Spleen (tissue), 11 donors: ENCODE data around the gene ELSPBP1. TPM values are rescaled to one million over a fixed set of nuclear protein-coding genes. Genes with fewer than 3 reads are reported as not detected.
"Not testable (repeated sequence)": the region's sequence is repeated elsewhere in the genome, so short reads cannot be mapped to it uniquely, and the experiment has no call there.

Experiments used
- DNase-seq: peaks from one replicate; pipeline ENCODE4 v3.0.0-alpha.2; 2020
- H3K27ac ChIP-seq, 8 donors: fragments of 200-600 bp; sonication (generic) in 7 of 8; 1 replicate in 4 of 8; 2 replicates in 4 of 8; pipeline versions ENCODE4 v1.5.0 to v1.8.0; 2016 to 2021; ENCODE audit warnings: inconsistent platforms in 4 of 8, mild to moderate bottlenecking in 4 of 8, moderate library complexity in 1 of 8
- H3K27me3 ChIP-seq, 7 donors: fragments of 200-600 bp; sonication (generic) in 6 of 7; replicated peaks in 1 of 7; 1 replicate in 4 of 7; 2 replicates in 3 of 7; pipeline versions ENCODE4 v1.5.0 to v1.8.0; 2016 to 2021; ENCODE audit warnings: inconsistent platforms in 3 of 7, mild to moderate bottlenecking in 1 of 7
- H3K36me3 ChIP-seq, 6 donors: fragments of 200-600 bp; sonication (generic) in 5 of 6; 1 replicate in 4 of 6; 2 replicates in 2 of 6; pipeline versions ENCODE4 v1.5.0 to v1.8.0; 2016 to 2021; ENCODE audit warnings: inconsistent platforms in 2 of 6
- H3K4me1 ChIP-seq, 6 donors: fragments of 200-600 bp; sonication (generic) in 5 of 6; 1 replicate in 3 of 6; 2 replicates in 3 of 6; pipeline versions ENCODE4 v1.5.0 to v1.8.0; 2016 to 2021; ENCODE audit warnings: inconsistent platforms in 3 of 6
- H3K4me3 ChIP-seq, 8 donors: fragments of 200-600 bp; sonication (generic) in 7 of 8; 1 replicate in 4 of 8; 2 replicates in 4 of 8; pipeline versions ENCODE4 v1.5.0 to v1.8.0; 2016 to 2021; ENCODE audit warnings: inconsistent platforms in 4 of 8, mild to moderate bottlenecking in 4 of 8, moderate library complexity in 2 of 8
- H3K9me3 ChIP-seq, 8 donors: fragments of 200-600 bp; sonication (generic) in 7 of 8; 1 replicate in 4 of 8; 2 replicates in 4 of 8; pipeline versions ENCODE4 v1.5.0 to v1.8.0; 2016 to 2021; ENCODE audit warnings: inconsistent platforms in 4 of 8
- CTCF ChIP-seq, 11 experiments: fragments of 200-600 bp in 7 of 11; fragments of 450-650 bp in 4 of 11; sonication (generic) in 4 of 11; IDR thresholded peaks in 8 of 11; conservative IDR thresholded peaks in 3 of 11; 1 replicate in 7 of 11; 2 replicates in 4 of 11; pipeline versions ENCODE4 v1.4.0 to v1.8.0; 2016 to 2021; ENCODE audit warnings: antibody characterized with exemption in 11 of 11, inconsistent platforms in 4 of 11, mild to moderate bottlenecking in 1 of 11
- POLR2A ChIP-seq, 3 donors: fragments of 450-650 bp; IDR thresholded peaks; one replicate each; pipeline ENCODE4 v1.5.1; 2017; ENCODE audit warnings: antibody characterized with exemption in 3 of 3, mild to moderate bottlenecking in 1 of 3
- POLR2AphosphoS5 ChIP-seq, 3 donors: sonication (generic); formaldehyde crosslinking; IDR thresholded peaks; one replicate each; pipeline ENCODE4 v1.5.1; 2017; ENCODE audit warnings: antibody characterized with exemption in 3 of 3
- WGBS, 5 donors: extraction: QIAGEN DNeasy Blood & Tissue Kit in 3 of 5; methylation state at CpG; one replicate each; pipeline versions ENCODE4 v1.1.5 to v1.1.7; 2013 to 2018; 5-methylcytosine and 5-hydroxymethylcytosine counted together
- intact Hi-C: fragments of 100-400 bp; cut with DNase I; formaldehyde crosslinking; loops from one replicate; pipeline ENCODE4 v1.15.0; 2023; ENCODE audit warnings: low total_unique reads
- polyA plus RNA-seq, 3 donors: library from polyadenylated mRNA; stranded (reverse); fragments of 200-250 nt; gene quantifications; one replicate each; pipeline ENCODE4 v1.2.1, GENCODE V29; 2013
- total RNA-seq, 7 donors: library from RNA; depleted of rRNA in 3 of 7; stranded (reverse); fragments of >200 nt in 3 of 7; fragmentation: NEBNext Ultra II Directional in 4 of 7; extraction: Animal tissue kit (Norgen Biotek cat#: 25700) in 4 of 7; gene quantifications; one replicate each; pipeline versions ENCODE4 v1.1.0 to v1.2.1, GENCODE V29; 2016 to 2021
- donor health status: healthy with polysubstance abuse.
- donor health status: DM: no; HTN: no; CAD: no; lungs with moderate emphysema.
- donor health status: DM: no; HTN: no; CAD: no.
- donor health status: Bipolar disorder and iron deficiency.
- donor health status: healthy.
- donor health status: DM: no; HTN: no; CAD: no.
- donor health status: DM: yes; HTN: yes; CAD: no.

The ELSPBP1 gene
- total and polyA plus RNA-seq, 10 donors = not detected

- no peaks in the 10 kb centered on the region for H3K4me1 ChIP-seq
- intact Hi-C loops = no loop called here
- H3K27ac ChIP-seq = no peak overlapping the region
- H3K4me3 ChIP-seq = no peak overlapping the region
- TF ChIP-seq POLR2AphosphoS5 (IDR thresholded peaks at IDR 0.05) (no peak), POLR2A (IDR thresholded peaks at IDR 0.05) (no peak), CTCF (IDR thresholded peaks at IDR 0.05 in 8 of 11, conservative IDR thresholded peaks at IDR 0.05 in 3 of 11) (no peak)
- no peaks in the 10 kb centered on the region for H3K9me3 ChIP-seq
- 57 to 64% (median 59%) methylated on average over 35 to 37 of the region's 37 CpGs for WGBS, 5 donors
- DNase-seq = no peak
- peaks cover 0 to 7% (median 0%) of the 10 kb centered on the region in 7 donors for H3K27me3 ChIP-seq
- H3K36me3 ChIP-seq = peaks cover 0 to 20% (median 10%) of the 10 kb centered on the region in 6 donors
These were observed 67.2 kb downstream of the ELSPBP1 start for GRCh38 chr19:48061401-48062344.

- Histone ChIP-seq H3K36me3 (peaks cover 0 to 32% (median 14%) of the 10 kb centered on the region in 6 donors), H3K4me3 (no peak overlapping the region), H3K4me1 (no peaks in the 10 kb centered on the region), H3K9me3 (no peaks in the 10 kb centered on the region), H3K27me3 (peaks cover 0 to 7% (median 0%) of the 10 kb centered on the region in 7 donors), H3K27ac (no peak overlapping the region)
- intact Hi-C loops = no loop called here
- WGBS, 5 donors = 84 to 90% (median 88%) methylated on average over 2 of the region's 2 CpGs
- DNase-seq = no peak
- TF ChIP-seq POLR2A (IDR thresholded peaks at IDR 0.05) (no peak), CTCF (IDR thresholded peaks at IDR 0.05 in 8 of 11, conservative IDR thresholded peaks at IDR 0.05 in 3 of 11) (no peak), POLR2AphosphoS5 (IDR thresholded peaks at IDR 0.05) (no peak)
These were observed 70.1 kb downstream of the ELSPBP1 start for GRCh38 chr19:48064509-48064908.

- H3K9me3 ChIP-seq = no peaks in the 10 kb centered on the region
- no peaks in the 10 kb centered on the region for H3K27me3 ChIP-seq
- intact Hi-C loops = no loop called here
- 67 to 83% (median 74%) methylated on average over 2 of the region's 2 CpGs for WGBS, 5 donors
- peaks cover 0 to 45% (median 30%) of the 10 kb centered on the region in 6 donors for H3K36me3 ChIP-seq
- TF ChIP-seq POLR2AphosphoS5 (IDR thresholded peaks at IDR 0.05) (no peak), POLR2A (IDR thresholded peaks at IDR 0.05) (no peak), CTCF (IDR thresholded peaks at IDR 0.05 in 8 of 11, conservative IDR thresholded peaks at IDR 0.05 in 3 of 11) (no peak)
- H3K4me3 ChIP-seq = no peak overlapping the region
- no peaks in the 10 kb centered on the region for H3K4me1 ChIP-seq
- no peak for DNase-seq
- no peak overlapping the region for H3K27ac ChIP-seq
These were observed 75.0 kb downstream of the ELSPBP1 start for GRCh38 chr19:48069435-48069834.

GRCh38 chr19:48070177-48070769 is 75.8 kb downstream of the ELSPBP1 start:
- H3K27me3 ChIP-seq, H3K9me3 ChIP-seq, H3K27ac ChIP-seq, intact Hi-C loops, H3K4me1 ChIP-seq, DNase-seq, H3K4me3 ChIP-seq: not testable (repeated sequence)
- WGBS, 5 donors = 94 to 98% (median 96%) methylated on average over 3 of the region's 3 CpGs
- H3K36me3 ChIP-seq = peaks cover 0 to 49% (median 32%) of the 10 kb centered on the region in 6 donors

Other genes starting within 250 kb of the ELSPBP1 start
- gene NOP53, start 249.1 kb upstream of the ELSPBP1 start, total RNA-seq = 100 to 1,000 TPM; 280 to 442 (median 379) TPM
- gene NOP53, start 249.1 kb upstream of the ELSPBP1 start, polyA plus RNA-seq = 100 to 1,000 TPM; 709 to 858 (median 815) TPM
- gene SELENOW, start 215.9 kb upstream of the ELSPBP1 start, total RNA-seq = 100 to 1,000 TPM; 137 to 455 (median 301) TPM
- gene SELENOW, start 215.9 kb upstream of the ELSPBP1 start, polyA plus RNA-seq = 100 to 1,000 TPM; 270 to 592 (median 358) TPM
- gene TPRX1, start 190.1 kb upstream of the ELSPBP1 start, total RNA-seq = not detected
- gene TPRX1, start 190.1 kb upstream of the ELSPBP1 start, polyA plus RNA-seq = not detected
- under 1 TPM in 1 of 7 donors, not detected in 6; 0.09 TPM for gene CRX, start 172.7 kb upstream of the ELSPBP1 start, total RNA-seq
- not detected for gene CRX, start 172.7 kb upstream of the ELSPBP1 start, polyA plus RNA-seq
- gene TPRX2, start 135.4 kb upstream of the ELSPBP1 start, total RNA-seq = not detected
- not detected for gene TPRX2, start 135.4 kb upstream of the ELSPBP1 start, polyA plus RNA-seq
- gene SULT2A1, start 108.3 kb upstream of the ELSPBP1 start, total RNA-seq = under 1 TPM in 1 of 7 donors, not detected in 6; 0.19 TPM
- not detected for gene SULT2A1, start 108.3 kb upstream of the ELSPBP1 start, polyA plus RNA-seq
- gene BSPH1, start 2.5 kb upstream of the ELSPBP1 start, total RNA-seq = not detected
- gene BSPH1, start 2.5 kb upstream of the ELSPBP1 start, polyA plus RNA-seq = not detected
- gene CABP5, start 49.4 kb downstream of the ELSPBP1 start, total RNA-seq = 1 to 10 TPM in 1 of 7 donors, under 1 TPM in 4, not detected in 2; 0.28 to 1.3 (median 0.79) TPM
- under 1 TPM in 2 of 3 donors, not detected in 1; 0.10 to 0.24 TPM for gene CABP5, start 49.4 kb downstream of the ELSPBP1 start, polyA plus RNA-seq
- gene PLA2G4C, start 116.2 kb downstream of the ELSPBP1 start, total RNA-seq = 10 to 100 TPM; 17.0 to 62.5 (median 27.7) TPM
- gene PLA2G4C, start 116.2 kb downstream of the ELSPBP1 start, polyA plus RNA-seq = 10 to 100 TPM; 20.4 to 55.0 (median 51.5) TPM
- 10 to 100 TPM; 26.5 to 44.7 (median 33.5) TPM for gene LIG1, start 175.7 kb downstream of the ELSPBP1 start, total RNA-seq
- 10 to 100 TPM; 44.1 to 68.4 (median 49.1) TPM for gene LIG1, start 175.7 kb downstream of the ELSPBP1 start, polyA plus RNA-seq
- 1 to 10 TPM; 1.3 to 9.3 (median 5.2) TPM for gene ZSWIM9, start 176.0 kb downstream of the ELSPBP1 start, total RNA-seq
- 1 to 10 TPM; 1.6 to 4.3 (median 2.0) TPM for gene ZSWIM9, start 176.0 kb downstream of the ELSPBP1 start, polyA plus RNA-seq